Epithelial cell of proximal tubule (primary cell): ENCODE data around the gene DUSP7. TPM values are rescaled to one million over a fixed set of nuclear protein-coding genes. Genes with fewer than 3 reads are reported as not detected.

Source experiments
- DNase-seq: peaks from one replicate; pipeline ENCODE4 v3.0.0-alpha.2; 2011; ENCODE audit warnings: low read depth
- H3K4me3 ChIP-seq: 2 replicates; pipeline ENCODE4 v1.5.1; 2011; ENCODE audit warnings: low read depth, mild to moderate bottlenecking, low read length
- total RNA-seq: library from RNA; depleted of rRNA; stranded (reverse); fragments of >200 nt; gene quantifications from 2 replicates; pipeline ENCODE4 v1.2.3, GENCODE V29; 2015
- TF ChIP-seq, protein P1 (sequence below): conservative IDR thresholded peaks from 2 replicates; pipeline ENCODE4 v1.5.1; 2012; ENCODE audit warnings: low read depth, mild to moderate bottlenecking, low read length

Gene DUSP7
- total RNA-seq, 1 donor from 2014 or later: 23.7 TPM

DNA sequence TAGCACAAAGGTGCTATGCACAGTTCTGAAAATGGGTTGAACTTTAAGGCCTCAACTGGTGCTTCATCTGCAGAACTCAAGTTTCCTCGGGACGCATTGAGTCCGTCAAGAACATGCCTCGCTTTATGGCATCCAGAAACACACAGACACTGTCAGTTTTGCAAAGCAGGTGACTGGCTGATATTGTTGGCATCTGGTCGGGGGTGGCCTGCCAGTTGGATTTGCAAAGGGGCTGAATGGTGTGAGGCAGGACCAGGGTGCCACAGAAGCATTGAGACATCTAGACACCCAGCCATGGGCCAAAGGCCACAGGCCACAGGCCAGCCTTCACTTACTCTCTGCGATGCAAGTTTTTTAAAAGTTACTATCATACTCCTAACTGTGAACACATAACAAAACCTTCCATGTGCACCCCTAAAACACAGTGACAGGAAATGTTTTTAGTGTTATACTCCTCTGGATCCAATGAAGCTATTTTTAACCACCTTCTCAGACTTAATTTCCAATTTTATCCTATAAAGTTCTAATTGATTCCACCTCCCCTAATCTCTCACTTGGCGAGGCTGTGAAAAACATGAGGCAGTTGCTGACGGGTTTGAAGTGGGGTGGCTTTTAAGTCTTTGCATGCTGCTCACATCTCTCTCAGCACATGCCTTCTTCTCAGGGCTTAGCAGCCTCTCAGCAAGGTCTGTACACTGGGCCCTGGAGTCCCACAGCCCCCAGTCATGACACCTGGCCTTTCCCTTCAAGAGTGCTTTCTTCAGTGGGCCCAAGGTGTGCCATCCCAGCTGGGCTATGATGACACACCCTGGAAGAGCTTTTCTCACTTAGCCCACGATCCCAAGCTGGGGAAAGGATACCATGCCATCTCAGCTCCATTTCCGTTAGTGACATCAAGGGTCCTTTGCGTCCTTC, 38.5 kb upstream of the DUSP7 start:
- DNase-seq: no peak
- no peak overlapping the region for H3K4me3 ChIP-seq
- TF ChIP-seq, protein P1, sequence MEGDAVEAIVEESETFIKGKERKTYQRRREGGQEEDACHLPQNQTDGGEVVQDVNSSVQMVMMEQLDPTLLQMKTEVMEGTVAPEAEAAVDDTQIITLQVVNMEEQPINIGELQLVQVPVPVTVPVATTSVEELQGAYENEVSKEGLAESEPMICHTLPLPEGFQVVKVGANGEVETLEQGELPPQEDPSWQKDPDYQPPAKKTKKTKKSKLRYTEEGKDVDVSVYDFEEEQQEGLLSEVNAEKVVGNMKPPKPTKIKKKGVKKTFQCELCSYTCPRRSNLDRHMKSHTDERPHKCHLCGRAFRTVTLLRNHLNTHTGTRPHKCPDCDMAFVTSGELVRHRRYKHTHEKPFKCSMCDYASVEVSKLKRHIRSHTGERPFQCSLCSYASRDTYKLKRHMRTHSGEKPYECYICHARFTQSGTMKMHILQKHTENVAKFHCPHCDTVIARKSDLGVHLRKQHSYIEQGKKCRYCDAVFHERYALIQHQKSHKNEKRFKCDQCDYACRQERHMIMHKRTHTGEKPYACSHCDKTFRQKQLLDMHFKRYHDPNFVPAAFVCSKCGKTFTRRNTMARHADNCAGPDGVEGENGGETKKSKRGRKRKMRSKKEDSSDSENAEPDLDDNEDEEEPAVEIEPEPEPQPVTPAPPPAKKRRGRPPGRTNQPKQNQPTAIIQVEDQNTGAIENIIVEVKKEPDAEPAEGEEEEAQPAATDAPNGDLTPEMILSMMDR: no peak

DNA sequence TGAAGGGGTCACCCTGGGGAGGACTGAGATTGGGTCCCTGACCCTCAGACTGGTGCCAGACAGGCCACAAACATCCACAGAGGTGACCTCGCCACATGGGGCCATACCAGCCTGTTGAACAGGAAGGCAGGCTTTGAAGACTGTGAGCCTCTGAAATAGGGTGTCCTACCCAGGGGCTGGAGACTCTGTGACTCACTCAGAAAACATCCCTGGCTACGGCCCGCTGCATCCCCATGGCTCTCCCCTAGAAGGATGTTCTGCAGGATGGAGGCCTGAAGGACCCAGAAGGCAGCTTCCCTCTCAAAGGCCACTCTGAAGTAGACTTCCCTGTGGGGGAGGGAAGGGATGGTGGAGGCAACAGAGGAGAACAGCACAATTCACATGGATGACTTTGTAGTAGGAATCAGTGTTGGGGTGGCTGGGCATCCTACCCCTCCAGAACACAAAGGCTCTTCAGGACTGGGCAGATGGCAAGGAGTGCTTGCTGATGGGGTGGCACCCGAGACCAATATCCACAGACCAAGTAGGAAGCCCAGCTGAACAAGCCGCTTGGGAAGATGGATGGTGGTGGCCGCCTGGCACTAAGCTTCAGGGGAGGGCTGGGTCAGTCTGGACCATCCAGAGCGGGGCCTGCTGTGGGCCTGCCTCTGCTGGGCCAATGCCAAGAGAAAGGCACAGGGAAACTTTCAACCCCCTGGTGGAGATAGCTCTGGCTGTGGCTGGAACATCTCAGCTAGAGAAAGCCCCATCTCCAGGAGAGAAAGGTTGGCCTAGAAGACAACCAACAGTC, 37.6 kb upstream of the DUSP7 start:
- no peak overlapping the region for H3K4me3 ChIP-seq
- TF ChIP-seq, protein P1: no peak
- DNase-seq: peak; percentile 74

DNA sequence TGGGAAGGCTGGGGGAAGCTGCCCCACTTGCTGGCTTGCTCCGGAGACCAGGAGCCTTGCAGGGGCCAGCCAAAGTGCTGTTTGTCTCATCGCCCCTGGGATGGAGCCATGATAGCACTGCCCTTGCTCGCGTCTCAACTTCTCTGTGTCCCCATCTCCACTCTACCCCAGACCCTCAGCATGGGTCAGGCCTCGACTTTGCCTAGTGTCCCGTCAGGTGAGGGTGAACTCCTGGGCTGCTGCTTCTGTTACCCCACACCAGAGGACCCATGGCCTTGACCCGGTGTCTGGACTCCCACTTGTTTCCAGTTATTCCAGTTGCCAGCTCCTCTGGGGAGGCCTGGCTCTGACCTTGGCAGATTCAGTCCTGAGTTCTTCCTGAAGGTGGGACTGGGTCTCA, 36.5 kb upstream of the DUSP7 start:
- TF ChIP-seq, protein P1: no peak
- no peak for DNase-seq
- H3K4me3 ChIP-seq: no peak overlapping the region

DNA sequence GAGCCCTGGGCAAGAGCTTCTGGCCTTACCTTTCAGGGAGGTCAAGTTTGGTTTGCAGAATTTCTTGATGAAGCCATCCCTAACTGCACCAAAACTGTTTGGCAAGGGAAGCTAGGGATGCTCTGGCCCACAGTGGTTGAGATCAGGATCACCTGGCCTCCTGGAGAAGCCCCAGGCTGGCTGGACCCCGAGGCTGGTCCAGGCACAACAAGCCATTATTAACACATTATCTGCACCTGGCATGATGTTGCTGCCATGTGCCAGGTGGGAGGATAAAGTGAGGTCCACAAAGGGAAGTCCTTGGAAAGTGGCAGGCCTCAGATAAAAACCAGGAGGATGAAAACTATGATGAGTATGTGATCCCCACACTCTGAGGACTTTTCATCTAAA, 35.9 kb upstream of the DUSP7 start:
- H3K4me3 ChIP-seq: no peak overlapping the region
- DNase-seq: no peak
- TF ChIP-seq, protein P1: no peak

DNA sequence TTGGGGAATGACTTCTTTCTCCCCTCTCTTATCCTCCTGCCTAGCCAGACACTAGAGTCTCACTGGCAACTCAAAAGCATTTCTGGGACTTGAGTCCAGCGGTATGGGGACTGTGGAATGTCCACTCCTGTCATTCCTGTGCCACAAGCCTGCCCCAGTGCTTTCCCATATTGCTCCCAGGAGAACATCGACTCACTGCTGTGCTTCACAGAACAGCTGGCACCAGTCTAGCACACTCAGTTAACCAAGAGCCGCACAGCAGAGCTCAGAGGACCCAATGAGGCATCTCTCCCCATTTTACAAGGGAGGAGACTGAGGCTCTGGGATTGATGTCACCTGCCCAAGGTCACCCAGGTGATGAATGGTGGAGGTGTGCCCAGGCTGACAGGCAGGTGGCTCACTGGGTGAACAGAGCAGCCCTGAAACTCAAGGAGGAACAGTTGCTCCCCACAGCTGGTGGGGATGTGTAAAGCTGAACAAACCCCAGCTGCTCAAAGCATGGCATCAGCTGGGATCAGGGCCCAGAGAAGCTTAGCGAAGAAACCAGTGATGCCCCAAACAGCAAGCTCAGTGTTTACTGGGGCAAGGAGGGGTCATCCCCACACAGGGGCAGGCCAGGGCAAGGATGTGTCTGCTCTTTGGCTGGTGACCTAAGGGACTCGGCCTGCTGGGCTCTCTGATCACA, 35.4 kb upstream of the DUSP7 start:
- TF ChIP-seq, protein P1: no peak
- DNase-seq: peak; percentile 38
- no peak overlapping the region for H3K4me3 ChIP-seq

DNA sequence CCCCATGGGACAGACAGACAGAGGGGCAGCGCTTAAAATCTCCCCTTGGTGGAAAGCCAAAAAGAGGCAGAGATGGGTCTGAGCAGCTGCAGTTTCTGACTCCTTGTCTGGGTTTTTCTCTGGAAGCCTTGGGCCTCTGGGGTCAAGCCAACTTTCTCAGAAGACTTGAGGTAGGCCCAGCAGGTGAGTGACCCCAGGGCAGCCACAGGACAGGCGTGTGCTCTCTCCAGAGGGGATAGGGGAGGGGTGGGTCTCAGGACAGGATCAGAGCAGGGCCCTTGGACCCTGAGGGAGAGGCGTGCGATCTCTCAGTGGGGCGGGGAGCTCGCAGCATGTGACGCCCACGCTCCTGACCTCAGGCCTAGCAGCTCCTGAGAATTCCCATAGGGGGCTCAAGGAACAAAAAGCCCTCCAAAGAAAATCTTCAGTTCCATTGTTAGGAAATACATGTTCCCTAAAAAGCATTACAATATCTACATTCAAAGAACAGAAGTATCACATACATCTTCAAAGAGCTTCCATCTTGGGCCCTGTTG, 34.6 kb upstream of the DUSP7 start:
- no peak for DNase-seq
- H3K4me3 ChIP-seq: no peak overlapping the region
- TF ChIP-seq, protein P1: no peak
